ENCODE data around the gene AP2A2. TPM values are rescaled to one million over a fixed set of nuclear protein-coding genes. Genes with fewer than 3 reads are reported as not detected.

The AP2A2 gene
- total and polyA plus RNA-seq, 11 donors = 20.4 to 71.4 (median 36.5) TPM

DNA sequence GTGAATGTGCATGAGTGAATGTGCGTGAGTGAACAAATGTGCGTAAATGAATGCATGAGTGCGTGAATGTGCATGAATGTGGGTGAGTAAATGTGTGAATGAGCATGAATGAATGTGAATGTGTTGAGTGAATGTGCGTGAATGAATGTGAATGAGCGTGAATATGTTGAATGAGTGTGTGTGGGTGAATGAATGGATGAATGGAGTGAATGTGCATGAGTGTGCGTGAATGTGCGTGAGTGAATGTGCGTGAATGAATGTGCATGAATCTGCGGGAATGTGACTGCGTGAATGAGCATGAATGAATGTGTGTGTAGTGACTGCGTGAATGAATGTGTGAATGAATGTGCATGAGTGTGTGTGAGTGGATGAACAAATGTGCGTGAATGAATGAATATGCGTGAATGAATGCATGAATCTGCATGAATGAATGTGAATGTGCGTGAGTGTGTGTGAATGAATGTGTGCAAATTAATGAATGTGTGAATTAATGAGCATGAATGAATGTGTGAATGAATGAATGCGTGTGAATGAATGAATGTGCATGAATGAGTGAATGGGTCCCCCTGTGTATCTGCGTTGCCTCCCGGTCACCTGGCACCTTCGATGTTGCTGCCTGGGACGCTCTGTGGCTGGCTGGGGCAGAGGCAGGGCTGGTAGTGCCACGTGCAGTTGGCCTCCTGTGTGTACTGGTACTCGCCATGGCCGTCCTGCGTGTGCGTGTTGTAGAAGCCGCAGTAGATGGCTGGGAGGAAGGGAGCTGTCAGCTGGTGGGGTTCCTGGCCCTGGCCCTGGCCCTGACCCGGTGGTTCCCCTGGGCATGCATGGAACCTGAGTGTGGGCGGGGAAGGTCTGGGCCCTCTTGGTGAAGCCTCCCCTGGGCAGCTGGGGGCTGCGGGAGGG, 97.5 kb downstream of the AP2A2 start:
- DNase-seq (no peak), ATAC-seq (no peak)
- Histone ChIP-seq H3K4me1 (no peaks in the 10 kb centered on the region), H3K27me3 (no peaks in the 10 kb centered on the region), H3K4me3 (no peak overlapping the region), H3K27ac (no peak overlapping the region), H3K9me3 (no peaks in the 10 kb centered on the region), H3K36me3 (no peaks in the 10 kb centered on the region)
- WGBS, 4 donors = 93 to 97% (median 94%) methylated on average over 27 to 28 of the region's 28 CpGs
- intact Hi-C loops (cut with DNase I) = no loop called here
- TF ChIP-seq, protein P1, sequence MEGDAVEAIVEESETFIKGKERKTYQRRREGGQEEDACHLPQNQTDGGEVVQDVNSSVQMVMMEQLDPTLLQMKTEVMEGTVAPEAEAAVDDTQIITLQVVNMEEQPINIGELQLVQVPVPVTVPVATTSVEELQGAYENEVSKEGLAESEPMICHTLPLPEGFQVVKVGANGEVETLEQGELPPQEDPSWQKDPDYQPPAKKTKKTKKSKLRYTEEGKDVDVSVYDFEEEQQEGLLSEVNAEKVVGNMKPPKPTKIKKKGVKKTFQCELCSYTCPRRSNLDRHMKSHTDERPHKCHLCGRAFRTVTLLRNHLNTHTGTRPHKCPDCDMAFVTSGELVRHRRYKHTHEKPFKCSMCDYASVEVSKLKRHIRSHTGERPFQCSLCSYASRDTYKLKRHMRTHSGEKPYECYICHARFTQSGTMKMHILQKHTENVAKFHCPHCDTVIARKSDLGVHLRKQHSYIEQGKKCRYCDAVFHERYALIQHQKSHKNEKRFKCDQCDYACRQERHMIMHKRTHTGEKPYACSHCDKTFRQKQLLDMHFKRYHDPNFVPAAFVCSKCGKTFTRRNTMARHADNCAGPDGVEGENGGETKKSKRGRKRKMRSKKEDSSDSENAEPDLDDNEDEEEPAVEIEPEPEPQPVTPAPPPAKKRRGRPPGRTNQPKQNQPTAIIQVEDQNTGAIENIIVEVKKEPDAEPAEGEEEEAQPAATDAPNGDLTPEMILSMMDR (IDR thresholded peaks at IDR 0.05) = no peak
- TF ChIP-seq POLR2A (IDR thresholded peaks at IDR 0.05) = no peak

DNA sequence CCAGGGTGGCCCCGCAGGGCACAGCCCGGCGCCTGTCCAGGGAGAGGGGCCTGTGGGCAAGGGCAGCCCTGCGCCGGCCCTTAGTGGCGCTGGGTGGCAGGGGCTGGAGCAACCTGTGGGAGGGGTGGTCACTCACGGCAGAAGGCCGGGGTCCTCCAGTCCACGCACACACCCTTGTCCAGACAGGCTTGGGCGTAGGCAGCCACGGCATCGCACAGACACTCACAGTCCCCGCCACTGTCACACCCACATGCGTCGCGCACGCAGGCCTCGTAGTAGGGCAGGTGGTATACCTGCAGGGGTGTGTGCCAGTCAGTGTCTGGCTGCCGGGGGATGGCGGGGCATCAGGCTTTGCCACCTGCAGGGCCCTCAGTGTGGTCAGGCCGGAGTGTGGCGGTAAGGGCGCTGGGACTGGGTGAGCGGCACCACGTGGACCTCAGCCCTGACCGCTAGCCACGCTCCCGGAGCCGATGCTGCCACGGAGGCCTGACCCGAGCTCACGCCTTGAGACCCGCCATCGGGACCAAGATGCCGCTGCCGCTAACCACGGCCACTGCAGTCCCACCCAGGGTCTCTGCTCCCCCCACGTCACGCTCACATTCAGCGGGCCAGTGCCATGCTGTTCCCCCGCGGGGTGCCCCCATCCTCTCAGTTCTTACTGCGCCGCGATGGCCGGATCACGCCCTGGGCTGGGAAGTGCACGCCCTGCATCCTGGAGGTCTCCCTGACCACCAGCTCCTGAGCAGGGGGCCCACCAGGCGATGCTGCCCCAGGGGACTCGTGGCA, 98.3 kb downstream of the AP2A2 start:
- Histone ChIP-seq H3K9me3 (no peaks in the 10 kb centered on the region), H3K27ac (no peak overlapping the region), H3K27me3 (no peaks in the 10 kb centered on the region), H3K36me3 (no peaks in the 10 kb centered on the region), H3K4me1 (no peaks in the 10 kb centered on the region), H3K4me3 (no peak overlapping the region)
- ATAC-seq (no peak), DNase-seq (no peak)
- intact Hi-C loops (cut with DNase I) = no loop called here
- TF ChIP-seq, protein P1 (IDR thresholded peaks at IDR 0.05) = no peak
- no peak for TF ChIP-seq POLR2A (IDR thresholded peaks at IDR 0.05)
- 96 to 98% (median 96%) methylated on average over 43 to 50 of the region's 50 CpGs for WGBS, 4 donors

DNA sequence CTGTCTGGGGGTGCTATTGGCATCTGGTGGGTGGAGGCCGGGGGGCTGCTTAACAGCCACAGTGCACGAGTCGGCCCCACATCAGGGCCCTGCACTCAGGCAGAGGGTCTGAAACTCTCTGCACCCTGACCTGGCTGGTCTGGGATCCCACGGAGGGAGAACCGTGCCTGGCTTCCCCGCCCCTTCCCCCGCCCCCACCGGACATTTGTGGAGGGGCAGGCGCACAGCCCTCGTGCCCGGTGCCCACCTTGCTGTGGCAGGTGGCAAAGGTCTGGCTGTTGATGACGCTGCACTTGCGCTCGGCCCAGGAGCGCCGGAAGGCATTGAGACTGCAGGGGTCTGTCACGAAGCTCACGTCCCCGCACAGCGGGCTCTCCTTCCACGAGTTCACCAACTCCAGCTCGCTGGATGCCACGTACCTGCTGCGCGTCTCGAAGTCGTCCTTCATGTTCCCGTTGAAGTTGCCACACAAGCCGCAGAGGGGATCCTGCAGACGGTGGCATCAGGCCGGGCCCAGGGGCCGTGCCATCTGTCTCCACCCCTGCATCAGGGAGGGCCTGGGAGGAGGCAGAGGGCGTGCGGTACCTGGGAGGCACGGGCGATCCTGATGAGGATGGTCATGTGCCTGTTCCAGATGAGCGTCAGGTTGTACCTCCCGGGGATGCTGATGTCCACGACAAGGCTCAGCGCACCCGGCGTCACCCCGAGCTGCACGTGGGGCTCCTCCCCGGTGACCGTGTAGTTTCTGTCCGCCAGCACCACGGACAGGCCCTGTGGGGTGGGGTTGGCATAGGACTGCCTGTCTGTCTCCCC, 99.1 kb downstream of the AP2A2 start:
- Histone ChIP-seq H3K9me3 (no peaks in the 10 kb centered on the region), H3K27ac (no peak overlapping the region), H3K4me3 (no peak overlapping the region), H3K27me3 (no peaks in the 10 kb centered on the region), H3K36me3 (no peaks in the 10 kb centered on the region), H3K4me1 (no peaks in the 10 kb centered on the region)
- 88 to 94% (median 92%) methylated on average over 33 to 48 of the region's 48 CpGs for WGBS, 4 donors
- no peak for ATAC-seq
- TF ChIP-seq, protein P1 (IDR thresholded peaks at IDR 0.05) = no peak
- no peak for TF ChIP-seq POLR2A (IDR thresholded peaks at IDR 0.05)
- no peak for DNase-seq
- intact Hi-C loops (cut with DNase I) = no loop called here
